ENCODE data around the gene TIMM17A. TPM values are rescaled to one million over a fixed set of nuclear protein-coding genes. Genes with fewer than 3 reads are reported as not detected.
"Not testable (repeated sequence)": the region's sequence is repeated elsewhere in the genome, so short reads cannot be mapped to it uniquely, and the experiment has no call there.

TIMM17A gene
- polyA plus RNA-seq, 6 donors from 2014 or later, result 16.4 to 33.2 (median 24.4) TPM

DNA sequence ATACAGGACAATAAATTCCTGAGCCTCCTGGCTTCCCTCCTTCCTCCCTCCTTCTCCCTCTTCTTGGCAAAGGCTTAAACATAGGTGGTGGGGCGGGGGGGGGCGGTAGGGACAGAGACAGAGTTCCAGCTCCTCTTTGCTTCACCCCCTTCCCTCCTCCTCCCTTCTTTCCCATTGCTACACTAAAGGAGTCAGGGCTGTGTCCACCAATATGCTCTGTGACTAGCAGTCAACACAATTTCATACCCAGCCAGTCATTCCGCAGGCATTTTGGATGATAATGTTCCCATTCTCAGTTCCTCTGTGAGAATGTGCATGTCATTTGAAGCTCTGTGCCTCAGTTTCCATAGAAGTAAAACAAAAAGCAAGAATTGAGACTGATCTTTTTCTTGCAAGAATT lies 10.7 kb upstream of the TIMM17A start:
- no peak overlapping the region for H3K4me3 Mint-ChIP-seq
- no peak overlapping the region for H3K27ac Mint-ChIP-seq
- H3K36me3 Mint-ChIP-seq, result no peaks in the 10 kb centered on the region
- peaks cover 0 to 3% (median 0%) of the 10 kb centered on the region in 7 donors for H3K9me3 Mint-ChIP-seq
- peaks cover 50 to 73% (median 70%) of the 10 kb centered on the region in 3 donors for H3K27me3 Mint-ChIP-seq
- ATAC-seq (ENCODE audit: low read depth in 2 of 2) (no peak), DNase-seq (no peak)
- peaks cover 9 to 21% (median 17%) of the 10 kb centered on the region in 3 donors for H3K4me1 Mint-ChIP-seq

DNA sequence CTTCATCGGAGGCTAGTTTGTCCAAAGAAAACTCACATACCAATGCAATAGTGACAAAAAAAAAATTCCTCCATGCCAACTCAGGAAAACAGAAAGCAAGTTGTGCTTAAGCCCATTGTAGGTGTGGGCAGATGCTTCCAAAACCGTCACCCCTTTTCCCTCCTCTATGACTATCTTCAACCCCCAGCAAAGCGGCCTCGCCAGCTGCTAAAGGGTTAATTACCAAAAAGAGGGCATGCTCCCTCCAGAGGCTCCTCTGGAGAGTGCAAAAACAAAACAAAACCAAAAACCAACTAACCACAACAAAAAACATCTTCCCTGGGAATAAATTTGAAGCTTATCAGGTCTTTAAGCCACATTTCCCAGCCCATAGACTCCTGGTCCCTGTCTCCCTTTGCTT lies 10.1 kb upstream of the TIMM17A start:
- Mint-ChIP-seq H3K27me3 (peaks cover 50 to 68% (median 68%) of the 10 kb centered on the region in 3 donors), H3K4me1 (peaks cover 9 to 21% (median 17%) of the 10 kb centered on the region in 3 donors), H3K4me3 (no peak overlapping the region), H3K9me3 (peaks cover 0 to 3% (median 0%) of the 10 kb centered on the region in 7 donors), H3K27ac (no peak overlapping the region), H3K36me3 (no peaks in the 10 kb centered on the region)
- no peak for DNase-seq
- ATAC-seq (ENCODE audit: low read depth in 2 of 2), result no peak

DNA sequence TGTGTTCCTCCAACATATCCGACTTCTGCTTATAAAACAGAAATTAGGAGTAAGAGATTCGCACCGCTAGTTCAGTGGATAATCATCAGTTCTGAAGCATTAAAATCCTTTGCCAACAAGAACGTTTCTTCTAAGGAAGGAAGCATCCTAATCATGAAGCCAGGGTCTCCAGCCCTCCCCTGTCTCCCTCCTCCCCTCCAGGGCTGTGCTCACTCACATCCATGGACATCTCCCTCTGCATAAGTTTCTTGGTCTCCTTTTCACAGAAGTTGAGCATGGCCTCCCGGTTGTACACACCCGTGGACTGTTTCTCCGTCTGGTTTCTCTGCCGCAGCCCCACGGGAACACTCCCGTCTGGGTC lies 9.5 kb upstream of the TIMM17A start:
- no peak for ATAC-seq (ENCODE audit: low read depth in 2 of 2)
- no peaks in the 10 kb centered on the region for H3K36me3 Mint-ChIP-seq
- H3K4me1 Mint-ChIP-seq, result peaks cover 9 to 21% (median 17%) of the 10 kb centered on the region in 3 donors
- H3K27me3 Mint-ChIP-seq, result peaks cover 50 to 71% (median 68%) of the 10 kb centered on the region in 3 donors
- DNase-seq, result no peak
- no peak overlapping the region for H3K27ac Mint-ChIP-seq
- H3K4me3 Mint-ChIP-seq, result peak overlapping the region in 6 of 8 donors; percentile 67 to 89 (median 79)
- peaks cover 0 to 3% (median 0%) of the 10 kb centered on the region in 7 donors for H3K9me3 Mint-ChIP-seq

DNA sequence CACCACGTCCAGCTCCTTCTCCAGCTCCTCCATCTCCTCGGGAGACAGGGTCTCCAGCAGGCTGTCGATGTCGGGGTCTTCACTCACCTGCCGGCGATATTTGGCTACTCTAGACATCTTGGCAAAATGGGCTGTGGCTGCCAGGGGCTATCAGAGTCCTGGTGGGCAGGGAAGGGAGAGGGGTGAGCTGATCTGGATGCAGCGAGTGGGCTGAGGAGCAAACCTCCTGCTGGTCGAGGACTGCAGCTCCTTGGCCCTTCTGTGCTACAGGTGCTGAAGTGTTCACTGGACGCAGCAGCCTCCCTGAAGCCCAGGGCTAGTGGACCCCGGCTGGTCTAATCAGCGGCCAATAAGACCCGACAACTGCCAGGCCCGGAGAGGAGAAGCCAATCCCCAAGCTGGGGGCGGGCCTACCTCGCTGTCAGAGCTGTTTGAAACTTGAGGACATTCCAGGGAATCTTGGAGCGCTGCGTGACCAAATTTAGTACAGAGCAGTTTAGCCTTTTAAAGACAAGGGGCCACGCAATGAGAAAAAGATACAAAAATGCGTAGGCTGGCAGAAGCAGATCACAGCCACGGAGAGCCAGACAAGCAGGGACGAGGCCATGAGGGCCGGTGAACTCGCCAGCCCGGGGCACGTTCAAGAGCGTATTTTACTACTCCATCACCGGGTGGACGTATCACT lies 8.9 kb upstream of the TIMM17A start, which contains the start of gene LMOD1:
Gene LMOD1, minus strand, starts transcription at position 325 of the 685 bp plus-strand sequence. Its CDS starts 208 bp downstream, at position 117.
- Mint-ChIP-seq H3K27ac (peak within 1 kb of the TSS in 2 of 6 donors; percentile 21 to 39), H3K4me1 (peaks cover 9 to 21% (median 17%) of the 10 kb centered on the region in 3 donors), H3K27me3 (peaks cover 49 to 71% (median 66%) of the 10 kb centered on the region in 3 donors), H3K4me3 (peak within 1 kb of the TSS; percentile 25 to 89 (median 79)), H3K36me3 (no peaks in the 10 kb centered on the region), H3K9me3 (peaks cover 0 to 3% (median 0%) of the 10 kb centered on the region in 7 donors)
- DNase-seq, result peak; percentile 7
- peak; percentile 35 to 47 for ATAC-seq (ENCODE audit: low read depth in 2 of 2)

DNA sequence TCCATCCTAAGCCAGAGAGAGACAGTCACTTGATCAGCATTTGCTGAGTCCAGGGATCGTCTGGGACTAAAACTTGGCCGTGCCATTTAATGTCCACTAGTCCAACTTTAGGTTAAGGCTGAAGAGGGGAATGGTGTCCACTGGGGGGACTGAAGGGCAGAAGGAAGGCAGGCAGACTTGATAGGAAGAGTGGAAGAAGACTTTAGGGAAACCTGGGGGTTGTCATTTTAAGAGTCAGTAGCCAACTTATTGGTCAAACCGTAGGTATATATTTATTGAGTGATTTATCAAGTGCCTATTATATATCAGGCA lies 7.7 kb upstream of the TIMM17A start:
- ATAC-seq (ENCODE audit: low read depth in 2 of 2) (no peak), DNase-seq (no peak)
- Mint-ChIP-seq H3K4me3 (peak overlapping the region in 1 of 8 donors; percentile 32), H3K27ac (peak overlapping the region in 1 of 6 donors; percentile 77), H3K9me3 (peaks cover 0 to 3% (median 0%) of the 10 kb centered on the region in 7 donors), H3K36me3 (no peaks in the 10 kb centered on the region), H3K4me1 (peaks cover 9 to 21% (median 17%) of the 10 kb centered on the region in 3 donors), H3K27me3 (peaks cover 40 to 71% (median 53%) of the 10 kb centered on the region in 3 donors)

DNA sequence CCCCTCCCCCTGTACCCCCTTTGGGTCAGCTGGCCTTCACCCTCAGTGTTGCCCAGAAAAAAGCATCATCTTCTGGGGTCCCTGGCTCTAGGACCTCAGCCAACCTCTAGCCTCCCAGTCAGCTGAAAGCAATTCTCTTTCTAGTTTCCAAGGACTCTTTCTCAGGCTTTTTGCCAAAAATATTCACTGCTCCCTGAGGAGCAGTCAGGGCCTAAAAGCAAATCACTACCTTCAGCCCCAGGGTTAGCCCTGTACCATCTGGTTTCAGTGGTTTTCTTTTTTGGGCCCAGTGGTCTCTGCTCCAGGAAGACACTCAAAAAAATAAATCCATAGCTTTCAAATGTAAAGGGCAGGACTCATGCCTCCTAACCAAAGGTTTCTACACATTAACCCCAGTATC lies 5.8 kb upstream of the TIMM17A start:
- peaks cover 0 to 3% (median 0%) of the 10 kb centered on the region in 7 donors for H3K9me3 Mint-ChIP-seq
- DNase-seq (no peak), ATAC-seq (ENCODE audit: low read depth in 2 of 2) (no peak)
- peaks cover 11 to 22% (median 21%) of the 10 kb centered on the region in 3 donors for H3K4me1 Mint-ChIP-seq
- H3K36me3 Mint-ChIP-seq, result no peaks in the 10 kb centered on the region
- H3K27me3 Mint-ChIP-seq, result peaks cover 29 to 54% (median 37%) of the 10 kb centered on the region in 3 donors
- no peak overlapping the region for H3K27ac Mint-ChIP-seq
- H3K4me3 Mint-ChIP-seq, result no peak overlapping the region

DNA sequence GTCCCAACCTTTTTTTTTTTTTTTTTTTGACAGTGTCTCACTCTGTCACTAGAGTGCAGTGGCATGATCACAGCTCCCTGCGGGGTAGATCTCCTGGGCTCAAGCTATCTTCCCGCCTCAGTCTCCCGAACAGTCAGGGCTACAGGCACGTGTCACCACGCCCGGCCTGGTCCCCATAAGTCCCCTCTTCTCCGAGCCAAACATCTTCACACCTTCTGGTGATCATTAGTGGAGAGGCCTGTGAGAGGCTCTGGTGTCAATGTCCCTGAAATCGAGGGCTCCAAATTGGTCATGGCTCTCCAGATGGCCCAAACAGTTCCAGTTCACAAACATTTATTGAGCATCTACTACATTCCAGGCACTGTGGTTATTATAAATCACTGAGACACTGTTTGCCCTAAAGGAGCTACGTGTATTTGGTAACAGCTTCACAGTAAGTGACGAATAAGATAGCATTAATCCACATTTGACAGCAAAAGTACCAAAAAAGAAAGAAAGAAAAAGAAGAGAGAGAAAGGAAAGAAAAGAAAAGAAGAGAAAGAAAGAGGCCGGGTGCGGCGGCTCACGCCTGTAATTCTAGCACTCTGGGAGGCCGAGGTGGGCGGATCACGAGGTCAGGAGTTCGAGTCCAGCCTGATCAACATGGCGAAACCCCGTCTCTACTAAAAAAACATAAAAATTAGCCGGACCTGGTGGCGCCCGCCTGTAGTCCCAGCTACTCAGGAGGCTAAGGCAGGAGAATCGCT lies 867 bp upstream of the TIMM17A start:
- Mint-ChIP-seq H3K4me1 (peaks cover 4 to 29% (median 12%) of the 10 kb centered on the region in 3 donors), H3K27ac (peak overlapping the region; percentile 95 to 98 (median 98)), H3K36me3 (no peaks in the 10 kb centered on the region), H3K27me3 (peaks cover 0 to 8% (median 0%) of the 10 kb centered on the region in 3 donors), H3K9me3 (no peaks in the 10 kb centered on the region), H3K4me3 (peak overlapping the region; percentile 87 to 100 (median 98))
- DNase-seq, result no peak
- ATAC-seq (ENCODE audit: low read depth in 2 of 2), result no peak

DNA sequence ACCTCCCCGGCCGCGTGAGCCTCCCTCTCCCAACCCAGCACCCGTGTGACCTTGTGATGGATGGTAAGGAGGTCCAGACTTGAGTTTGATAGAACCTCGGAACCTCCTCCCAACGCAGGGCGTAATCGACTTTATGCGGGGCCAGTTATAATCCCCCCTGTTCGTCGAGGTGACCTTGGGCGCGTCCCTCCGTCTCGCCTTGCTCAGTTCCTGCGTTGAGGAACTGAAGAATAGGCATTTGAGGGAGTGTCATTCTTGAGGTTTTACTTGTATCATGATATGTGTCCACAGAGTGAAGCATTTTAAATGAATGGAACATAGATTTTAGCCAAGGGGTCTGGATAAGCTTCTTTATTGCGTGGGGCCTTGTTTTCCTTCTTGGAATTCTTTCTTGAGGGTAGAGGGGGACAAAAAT lies 433 bp downstream of the TIMM17A start:
- DNase-seq (no peak), ATAC-seq (ENCODE audit: low read depth in 2 of 2) (peak; percentile 46 to 49)
- Mint-ChIP-seq H3K4me1 (peaks cover 4 to 29% (median 12%) of the 10 kb centered on the region in 3 donors), H3K27me3 (no peaks in the 10 kb centered on the region), H3K9me3 (no peaks in the 10 kb centered on the region), H3K36me3 (no peaks in the 10 kb centered on the region), H3K27ac (peak overlapping the region; percentile 95 to 98 (median 98)), H3K4me3 (peak overlapping the region; percentile 87 to 100 (median 98))

DNA sequence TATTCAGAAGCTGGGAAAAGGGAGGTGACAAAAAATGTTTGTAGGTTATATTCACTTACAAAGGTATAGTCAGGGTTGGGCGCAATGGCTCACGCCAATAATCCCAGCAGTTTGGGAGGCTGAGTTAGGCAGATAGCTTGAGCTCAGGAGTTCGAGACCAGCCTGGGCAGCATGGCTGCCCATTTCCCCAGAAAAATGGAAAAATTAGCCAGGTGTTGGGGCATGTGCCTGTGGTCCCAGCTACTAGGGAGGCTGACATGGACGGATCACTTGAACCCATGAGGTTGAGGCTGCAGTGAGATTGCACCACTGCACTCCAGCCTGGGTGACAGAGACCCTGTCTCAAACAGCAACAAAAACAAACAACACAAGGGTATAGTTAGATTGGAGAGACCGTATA lies 3.0 kb downstream of the TIMM17A start:
- DNase-seq, result no peak
- peak overlapping the region in 1 of 6 donors; percentile 74 for H3K27ac Mint-ChIP-seq
- H3K9me3 Mint-ChIP-seq, result no peaks in the 10 kb centered on the region
- peaks cover 4 to 31% (median 12%) of the 10 kb centered on the region in 3 donors for H3K4me1 Mint-ChIP-seq
- H3K36me3 Mint-ChIP-seq, result peaks cover 0 to 5% of the 10 kb centered on the region in 2 donors
- ATAC-seq (ENCODE audit: low read depth in 2 of 2), result no peak
- peak overlapping the region in 1 of 8 donors; percentile 99 for H3K4me3 Mint-ChIP-seq
- no peaks in the 10 kb centered on the region for H3K27me3 Mint-ChIP-seq

DNA sequence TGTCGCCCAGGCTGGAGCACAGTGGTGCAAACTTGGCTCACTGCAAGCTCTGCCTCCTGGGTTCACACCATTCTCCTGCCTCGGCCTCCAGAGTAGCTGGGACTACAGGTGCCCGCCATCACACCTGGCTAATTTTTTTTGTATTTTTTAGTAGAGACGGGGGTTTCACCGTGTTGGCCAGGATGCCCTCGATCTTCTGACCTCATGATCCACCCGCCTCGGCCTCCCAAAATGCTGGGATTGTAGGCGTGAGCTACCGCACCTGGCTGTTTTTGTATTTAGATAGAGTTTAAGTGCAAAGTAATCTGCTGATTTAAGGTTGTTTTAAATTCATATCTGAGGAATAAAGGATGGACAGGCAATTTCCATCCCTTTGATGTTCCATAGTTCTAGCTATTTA lies 7.1 kb downstream of the TIMM17A start:
- not testable (repeated sequence) for H3K9me3 Mint-ChIP-seq; H3K36me3 Mint-ChIP-seq; H3K27me3 Mint-ChIP-seq; DNase-seq; H3K4me1 Mint-ChIP-seq; H3K4me3 Mint-ChIP-seq; ATAC-seq (ENCODE audit: low read depth in 2 of 2); H3K27ac Mint-ChIP-seq

DNA sequence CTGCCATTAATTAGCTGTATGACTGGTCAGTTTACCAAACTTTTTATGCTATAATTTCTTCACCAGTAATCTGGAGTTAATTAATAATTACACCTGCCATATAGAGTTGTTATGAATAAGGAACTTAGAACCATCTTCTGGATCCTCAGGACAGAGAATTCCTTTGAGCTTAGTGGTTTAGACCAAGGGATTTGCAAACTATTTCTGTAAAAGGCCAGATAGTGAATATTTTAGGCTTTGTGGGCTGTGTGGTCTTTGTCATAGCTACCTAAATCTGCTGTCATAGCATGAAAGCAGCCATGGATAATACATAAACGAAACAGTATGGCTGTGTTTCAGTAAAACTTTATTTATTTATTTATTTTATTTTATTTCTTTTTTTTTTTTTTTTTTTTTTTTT lies 9.0 kb downstream of the TIMM17A start:
- ATAC-seq (ENCODE audit: low read depth in 2 of 2) (no peak), DNase-seq (no peak)
- no peak overlapping the region for H3K4me3 Mint-ChIP-seq
- peaks cover 5 to 8% of the 10 kb centered on the region in 2 donors for H3K36me3 Mint-ChIP-seq
- no peaks in the 10 kb centered on the region for H3K27me3 Mint-ChIP-seq
- no peak overlapping the region for H3K27ac Mint-ChIP-seq
- H3K4me1 Mint-ChIP-seq, result peaks cover 0 to 6% (median 2%) of the 10 kb centered on the region in 3 donors
- no peaks in the 10 kb centered on the region for H3K9me3 Mint-ChIP-seq

DNA sequence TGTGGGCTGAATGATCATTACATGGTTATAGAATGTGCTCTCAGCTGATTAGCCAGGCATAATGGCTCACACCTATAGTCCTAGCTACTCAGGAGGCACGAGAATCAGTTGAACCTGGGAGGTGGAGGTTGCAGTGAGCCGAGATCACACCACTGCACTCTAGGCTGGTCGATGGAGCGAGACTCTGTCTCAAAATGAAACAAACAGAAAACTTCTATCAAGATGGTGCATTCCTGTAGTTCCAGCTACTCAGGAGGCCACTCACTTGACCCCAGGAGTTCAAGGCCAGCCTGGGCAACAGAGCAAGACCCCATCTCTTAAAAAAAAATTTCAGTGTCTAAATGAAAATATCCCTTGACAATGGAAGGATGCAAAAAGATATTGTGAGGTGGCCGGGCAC lies 10.9 kb downstream of the TIMM17A start:
- Mint-ChIP-seq H3K4me3 (no peak overlapping the region), H3K36me3 (peaks cover 5 to 8% of the 10 kb centered on the region in 2 donors), H3K9me3 (no peaks in the 10 kb centered on the region), H3K27me3 (no peaks in the 10 kb centered on the region), H3K4me1 (peaks cover 0 to 6% (median 2%) of the 10 kb centered on the region in 3 donors), H3K27ac (no peak overlapping the region)
- no peak for DNase-seq
- ATAC-seq (ENCODE audit: low read depth in 2 of 2), result no peak

DNA sequence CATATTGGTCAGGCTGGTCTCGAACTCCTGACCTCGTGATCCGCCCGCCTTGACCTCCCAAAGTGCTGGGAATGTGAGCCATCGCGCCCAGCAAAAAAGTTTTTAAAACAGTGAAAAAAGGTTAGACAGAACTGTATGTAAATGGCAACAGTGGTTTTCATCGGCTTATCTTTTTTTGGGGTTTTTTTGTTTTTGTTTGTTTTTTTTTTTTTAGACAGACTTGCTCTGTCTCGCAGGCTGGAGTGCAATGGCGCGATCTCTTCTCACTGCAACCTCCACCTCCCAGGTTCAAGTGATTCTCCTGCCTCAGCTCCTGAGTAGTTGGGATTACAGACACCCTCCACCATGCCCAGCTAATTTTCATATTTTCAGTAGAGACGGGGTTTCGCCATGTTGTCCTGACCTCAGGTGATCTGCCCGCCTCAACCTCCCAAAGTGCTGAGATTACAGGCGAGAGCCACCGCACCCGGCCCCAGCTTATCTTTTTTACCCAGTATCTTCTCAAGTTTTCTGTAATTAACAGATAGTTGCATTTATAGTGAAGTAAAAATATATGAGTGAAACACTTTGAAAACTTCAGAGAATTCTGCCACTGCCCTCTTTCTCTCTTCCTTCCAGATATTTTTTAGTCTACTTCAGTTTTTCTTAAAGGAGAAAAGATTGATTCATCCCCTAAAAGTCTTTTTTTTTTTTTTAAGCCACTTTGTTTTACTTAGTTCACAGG lies 13.1 kb downstream of the TIMM17A start:
- DNase-seq (no peak), ATAC-seq (ENCODE audit: low read depth in 2 of 2) (no peak)
- Mint-ChIP-seq H3K27ac (peak overlapping the region in 2 of 6 donors; percentile 66 to 89), H3K36me3 (peaks cover 0 to 8% of the 10 kb centered on the region in 2 donors), H3K9me3 (no peaks in the 10 kb centered on the region), H3K4me1 (peaks cover 0 to 6% (median 4%) of the 10 kb centered on the region in 3 donors), H3K27me3 (no peaks in the 10 kb centered on the region), H3K4me3 (no peak overlapping the region)
